Prostate gland (tissue), 2 donors: ENCODE data around the gene PTPRD. TPM values are rescaled to one million over a fixed set of nuclear protein-coding genes. Genes with fewer than 3 reads are reported as not detected.

Experiments used
- DNase-seq: peaks from one replicate; pipeline ENCODE4 v3.0.0-alpha.2; 2019; ENCODE audit warnings: low spot score
- H3K27ac ChIP-seq, 2 donors: fragments of 200-600 bp; sonication (generic); 2 replicates each; pipeline ENCODE4 v1.5.1; 2017 to 2019
- H3K27me3 ChIP-seq: fragments of 200-600 bp; sonication (generic); replicated peaks from 2 replicates; pipeline ENCODE4 v1.5.1; 2019; ENCODE audit not compliant: insufficient read depth
- H3K36me3 ChIP-seq, 2 donors: fragments of 200-600 bp; sonication (generic); 1 replicate in 1 of 2; 2 replicates in 1 of 2; pipeline versions ENCODE4 v1.5.1 to v1.8.1; 2017 to 2019
- H3K4me1 ChIP-seq: fragments of 200-600 bp; sonication (generic); replicated peaks from 2 replicates; pipeline ENCODE4 v1.5.1; 2019
- H3K4me3 ChIP-seq, 2 donors: fragments of 200-600 bp; sonication (generic); 2 replicates each; pipeline ENCODE4 v1.5.1; 2017 to 2019
- H3K9me3 ChIP-seq: fragments of 200-600 bp; sonication (generic); 2 replicates; pipeline ENCODE4 v1.5.1; 2017
- CTCF ChIP-seq, 4 experiments: fragments of 200-600 bp in 2 of 4; fragments of 450-650 bp in 2 of 4; sonication (generic) in 2 of 4; IDR thresholded peaks; 1 replicate in 3 of 4; 2 replicates in 1 of 4; pipeline ENCODE4 v1.5.1; 2016 to 2019; ENCODE audit warnings: antibody characterized with exemption in 4 of 4, mild to moderate bottlenecking in 2 of 4, moderate library complexity in 2 of 4
- POLR2A ChIP-seq: fragments of 450-650 bp; IDR thresholded peaks from one replicate; pipeline ENCODE4 v1.6.1; 2016; ENCODE audit warnings: antibody characterized with exemption, mild to moderate bottlenecking
- POLR2AphosphoS5 ChIP-seq: sonication (generic); formaldehyde crosslinking; IDR thresholded peaks from one replicate; pipeline ENCODE4 v1.6.1; 2017; ENCODE audit warnings: antibody characterized with exemption
- WGBS: methylation state at CpG from one replicate; pipeline ENCODE4 v1.1.5; 2018; 5-methylcytosine and 5-hydroxymethylcytosine counted together
- intact Hi-C: fragments of 100-400 bp; cut with DNase I; formaldehyde crosslinking; loops from one replicate; pipeline ENCODE4 v1.14.2; 2022
- total RNA-seq, 2 donors: library from RNA; depleted of rRNA; stranded (reverse); fragments of >200 nt; gene quantifications; one replicate each; pipeline ENCODE4 v1.1.0, GENCODE V29; 2016

Gene PTPRD
- total RNA-seq, 2 donors from 2014 or later = 5.8 to 23.1 TPM

GRCh38 chr9:8812888-8813287, 1799.9 kb downstream of the PTPRD start:
- no peak for TF ChIP-seq POLR2AphosphoS5
- Histone ChIP-seq H3K4me3 (no peak overlapping the region), H3K4me1 (no peaks in the 10 kb centered on the region), H3K36me3 (no peaks in the 10 kb centered on the region), H3K9me3 (no peaks in the 10 kb centered on the region), H3K27ac (no peak overlapping the region), H3K27me3 (no peaks in the 10 kb centered on the region)
- DNase-seq = no peak
- intact Hi-C loops = no loop called here
- 73% methylated on average over 6 of the region's 6 CpGs for WGBS

GRCh38 chr9:8809741-8810140, 1803.1 kb downstream of the PTPRD start:
- Histone ChIP-seq H3K36me3 (no peaks in the 10 kb centered on the region), H3K27me3 (no peaks in the 10 kb centered on the region), H3K9me3 (no peaks in the 10 kb centered on the region), H3K27ac (no peak overlapping the region), H3K4me3 (no peak overlapping the region), H3K4me1 (no peaks in the 10 kb centered on the region)
- DNase-seq = no peak
- intact Hi-C loops = no loop called here
- 88% methylated on average over 3 of the region's 3 CpGs for WGBS
- TF ChIP-seq CTCF (IDR thresholded peaks at IDR 0.05) (no peak), POLR2AphosphoS5 (no peak), POLR2A (no peak)

GRCh38 chr9:8806150-8806549, 1806.7 kb downstream of the PTPRD start:
- no peaks in the 10 kb centered on the region for H3K27me3 ChIP-seq
- no peak for DNase-seq
- no peak overlapping the region for H3K4me3 ChIP-seq
- no peaks in the 10 kb centered on the region for H3K36me3 ChIP-seq
- TF ChIP-seq CTCF (IDR thresholded peaks at IDR 0.05) (no peak), POLR2A (no peak), POLR2AphosphoS5 (no peak)
- intact Hi-C loops = no loop called here
- WGBS = 94% methylated on average over 2 of the region's 2 CpGs
- no peak overlapping the region for H3K27ac ChIP-seq
- no peaks in the 10 kb centered on the region for H3K9me3 ChIP-seq
- H3K4me1 ChIP-seq = no peaks in the 10 kb centered on the region

GRCh38 chr9:8804613-8805012, 1808.2 kb downstream of the PTPRD start:
- DNase-seq = no peak

GRCh38 chr9:8802242-8802641, 1810.6 kb downstream of the PTPRD start:
- intact Hi-C loops = no loop called here
- 89% methylated on average over 4 of the region's 4 CpGs for WGBS
- no peak for TF ChIP-seq POLR2A
- TF ChIP-seq POLR2AphosphoS5 = no peak
- no peak for TF ChIP-seq CTCF (IDR thresholded peaks at IDR 0.05)
- no peak for DNase-seq
- Histone ChIP-seq H3K4me3 (no peak overlapping the region), H3K4me1 (no peaks in the 10 kb centered on the region), H3K36me3 (no peaks in the 10 kb centered on the region), H3K27ac (no peak overlapping the region), H3K27me3 (no peaks in the 10 kb centered on the region), H3K9me3 (no peaks in the 10 kb centered on the region)

More at GRCh38 chr9:8804613-8805012, 1808.2 kb downstream of the PTPRD start:
- 73% methylated on average over 3 of the region's 3 CpGs for WGBS
- H3K4me3 ChIP-seq = no peak overlapping the region
- no peaks in the 10 kb centered on the region for H3K27me3 ChIP-seq
- H3K27ac ChIP-seq = no peak overlapping the region
- intact Hi-C loops = no loop called here
- no peak for TF ChIP-seq CTCF (IDR thresholded peaks at IDR 0.05)
- H3K4me1 ChIP-seq = no peaks in the 10 kb centered on the region
- H3K9me3 ChIP-seq = no peaks in the 10 kb centered on the region
- H3K36me3 ChIP-seq = no peaks in the 10 kb centered on the region
